Neural crest cell (in vitro differentiated cells): ENCODE measurements around the gene GRAMD1A. TPM values are rescaled to one million over a fixed set of nuclear protein-coding genes. Genes with fewer than 3 reads are reported as not detected.
A peak's percentile ranks its signal among the peaks of the same experiment; 100 is the strongest.
"Not testable (repeated sequence)": the region's sequence is repeated elsewhere in the genome, so short reads cannot be mapped to it uniquely, and the experiment has no call there.

Experiments
- DNase-seq: peaks from one replicate; pipeline ENCODE4 v3.0.0; 2021; ENCODE audit warnings: low read depth, mixed read lengths, low spot score
- H3K27ac Mint-ChIP-seq: one replicate; pipeline ENCODE4 v1.8.0; 2021; ENCODE audit warnings: mild to moderate bottlenecking, mixed read lengths; ENCODE audit not compliant: unreplicated experiment
- H3K27me3 Mint-ChIP-seq: 2 replicates; pipeline ENCODE4 v1.8.0; 2021; ENCODE audit warnings: low read depth, mild to moderate bottlenecking, mixed read lengths
- H3K36me3 Mint-ChIP-seq: 2 replicates; pipeline ENCODE4 v1.8.0; 2021; ENCODE audit warnings: low read depth, mild to moderate bottlenecking, mixed read lengths
- H3K4me1 Mint-ChIP-seq: 2 replicates; pipeline ENCODE4 v1.8.0; 2021; ENCODE audit warnings: mixed read lengths
- H3K4me3 Mint-ChIP-seq: one replicate; pipeline ENCODE4 v1.8.0; 2021; ENCODE audit warnings: mild to moderate bottlenecking, mixed read lengths
- H3K9me3 Mint-ChIP-seq: 2 replicates; pipeline ENCODE4 v1.8.0; 2021; ENCODE audit warnings: mixed read lengths
- CTCF ChIP-seq: fragments of 200-600 bp; sonication (generic); conservative IDR thresholded peaks from 2 replicates; pipeline ENCODE4 v1.5.0; 2021; ENCODE audit warnings: antibody characterized with exemption, mild to moderate bottlenecking
- total RNA-seq: library from RNA; stranded (reverse); gene quantifications from 2 replicates; pipeline ENCODE4 v1.2.1, GENCODE V29; 2021

Gene GRAMD1A
- total RNA-seq, 1 donor from 2014 or later, result 103 TPM

- H3K27ac Mint-ChIP-seq, result peak overlapping the region; percentile 46
- no peak for DNase-seq
- H3K9me3 Mint-ChIP-seq, result no peaks in the 10 kb centered on the region
- no peak overlapping the region for H3K4me3 Mint-ChIP-seq
- peaks cover 6% of the 10 kb centered on the region for H3K36me3 Mint-ChIP-seq
- no peak for TF ChIP-seq CTCF
- peaks cover 22% of the 10 kb centered on the region for H3K4me1 Mint-ChIP-seq
- no peaks in the 10 kb centered on the region for H3K27me3 Mint-ChIP-seq
Measured at GRCh38 chr19:35006999-35007365, 6.9 kb downstream of the GRAMD1A start.

- not testable (repeated sequence) for DNase-seq, H3K36me3 Mint-ChIP-seq, H3K27ac Mint-ChIP-seq, H3K9me3 Mint-ChIP-seq, H3K4me3 Mint-ChIP-seq, H3K27me3 Mint-ChIP-seq
- peaks cover 17% of the 10 kb centered on the region for H3K4me1 Mint-ChIP-seq
Measured at GRCh38 chr19:35007427-35007826, 7.3 kb downstream of the GRAMD1A start.

GRCh38 chr19:35008891-35009341 lies 8.8 kb downstream of the GRAMD1A start:
- H3K4me1 Mint-ChIP-seq, result peaks cover 4% of the 10 kb centered on the region
- peaks cover 6% of the 10 kb centered on the region for H3K36me3 Mint-ChIP-seq
- TF ChIP-seq CTCF, result no peak
- H3K4me3 Mint-ChIP-seq, result no peak overlapping the region
- no peaks in the 10 kb centered on the region for H3K27me3 Mint-ChIP-seq
- H3K9me3 Mint-ChIP-seq, result no peaks in the 10 kb centered on the region
- H3K27ac Mint-ChIP-seq, result no peak overlapping the region
- no peak for DNase-seq

GRCh38 chr19:35009424-35010415 lies 9.6 kb downstream of the GRAMD1A start:
- Mint-ChIP-seq H3K9me3 (no peaks in the 10 kb centered on the region), H3K4me1 (no peaks in the 10 kb centered on the region), H3K27me3 (no peaks in the 10 kb centered on the region), H3K36me3 (peaks cover 6% of the 10 kb centered on the region), H3K27ac (no peak overlapping the region), H3K4me3 (no peak overlapping the region)
- DNase-seq, result no peak
- TF ChIP-seq CTCF, result no peak

- H3K4me3 Mint-ChIP-seq, result peak overlapping the region; percentile 34
- H3K27me3 Mint-ChIP-seq, result no peaks in the 10 kb centered on the region
- H3K27ac Mint-ChIP-seq, result no peak overlapping the region
- no peaks in the 10 kb centered on the region for H3K9me3 Mint-ChIP-seq
- no peak for TF ChIP-seq CTCF
- no peak for DNase-seq
- peaks cover 10% of the 10 kb centered on the region for H3K36me3 Mint-ChIP-seq
- H3K4me1 Mint-ChIP-seq, result no peaks in the 10 kb centered on the region
Measured at GRCh38 chr19:35011091-35011689, 11.1 kb downstream of the GRAMD1A start.
